Measurements from ENCODE around the gene FAM98B. TPM values are rescaled to one million over a fixed set of nuclear protein-coding genes. Genes with fewer than 3 reads are reported as not detected.

FAM98B gene
- total and polyA plus RNA-seq, 2 experiments from 2014 or later, result 10.1 to 32.5 TPM

GRCh38 chr15:38517312-38517975 lies 63.5 kb downstream of the FAM98B start:
- peaks cover 4% of the 10 kb centered on the region for H3K27me3 Mint-ChIP-seq (ENCODE audit: insufficient read depth, low read depth, poor library complexity)
- no peak for DNase-seq (ENCODE audit: low spot score)

GRCh38 chr15:38518084-38518483 lies 64.2 kb downstream of the FAM98B start:
- ATAC-seq, result no peak
- Mint-ChIP-seq H3K4me1 (peaks cover 48% of the 10 kb centered on the region), H3K4me3 (no peak overlapping the region), H3K27me3 (ENCODE audit: insufficient read depth, low read depth, poor library complexity) (peaks cover 4% of the 10 kb centered on the region), H3K27ac (no peak overlapping the region; the same call in 1 of the 2 replicates), H3K9me3 (no peaks in the 10 kb centered on the region), H3K36me3 (ENCODE audit: low read depth) (no peaks in the 10 kb centered on the region)
- H3K27ac ChIP-seq (ENCODE audit: low read depth), result no peak overlapping the region
- no peak overlapping the region for H2AFZ ChIP-seq
- no peaks in the 10 kb centered on the region for H3F3A ChIP-seq (replicated peaks; ENCODE audit: low read depth)
- H3K4me3 ChIP-seq, result no peak overlapping the region
- no peaks in the 10 kb centered on the region for H3K79me2 ChIP-seq (replicated peaks; ENCODE audit: insufficient read depth)
- H3K9me2 ChIP-seq (ENCODE audit: insufficient read depth), result no peaks in the 10 kb centered on the region
- no peaks in the 10 kb centered on the region for H3K27me3 ChIP-seq (ENCODE audit: insufficient read depth)
- DNase-seq (ENCODE audit: low spot score), result no peak
- no peak overlapping the region for H3K4me2 ChIP-seq
- H4K20me1 ChIP-seq (replicated peaks; ENCODE audit: insufficient read depth), result no peaks in the 10 kb centered on the region
- peaks cover 23% of the 10 kb centered on the region for H3K4me1 ChIP-seq (ENCODE audit: insufficient read depth)
- no peaks in the 10 kb centered on the region for H3K36me3 ChIP-seq (ENCODE audit: insufficient read depth)
- TF ChIP-seq CTCF (conservative IDR thresholded peaks at IDR 0.05; ENCODE audit: low read depth in 2 of 2) (no peak), ZNF462 (CRISPR knock-in tag; IDR thresholded peaks at IDR 0.05) (no peak), NANOG (IDR thresholded peaks at IDR 0.05; ENCODE audit: borderline replicate concordance) (no peak), EZH2 (IDR thresholded peaks at IDR 0.05; ENCODE audit: low read depth, unreplicated experiment) (no peak), STAT1 (IDR thresholded peaks at IDR 0.05; ENCODE audit: unreplicated experiment) (no peak)

More at GRCh38 chr15:38517312-38517975, 63.5 kb downstream of the FAM98B start:
- no peak overlapping the region for H3K4me3 Mint-ChIP-seq
- H3K27ac ChIP-seq (ENCODE audit: low read depth), result no peak overlapping the region
- no peaks in the 10 kb centered on the region for H3K27me3 ChIP-seq (ENCODE audit: insufficient read depth)
- H3K4me2 ChIP-seq, result peak overlapping the region; percentile 46
- no peak overlapping the region for H2AFZ ChIP-seq
- TF ChIP-seq STAT1 (IDR thresholded peaks at IDR 0.05; ENCODE audit: unreplicated experiment) (no peak), ETS1 (IDR thresholded peaks at IDR 0.05) (no peak)
- H3K9me2 ChIP-seq (ENCODE audit: insufficient read depth), result no peaks in the 10 kb centered on the region
- peaks cover 23% of the 10 kb centered on the region for H3K4me1 ChIP-seq (ENCODE audit: insufficient read depth)
- H3K36me3 ChIP-seq (ENCODE audit: insufficient read depth), result no peaks in the 10 kb centered on the region
- H3K79me2 ChIP-seq (replicated peaks; ENCODE audit: insufficient read depth), result no peaks in the 10 kb centered on the region
- no peak for ATAC-seq
- no peaks in the 10 kb centered on the region for H3K36me3 Mint-ChIP-seq (ENCODE audit: low read depth)
- no peaks in the 10 kb centered on the region for H3K9me3 Mint-ChIP-seq
- H3K4me3 ChIP-seq, result no peak overlapping the region
- H4K20me1 ChIP-seq (replicated peaks; ENCODE audit: insufficient read depth), result no peaks in the 10 kb centered on the region
- H3K27ac Mint-ChIP-seq, result no peak overlapping the region
- H3F3A ChIP-seq (replicated peaks; ENCODE audit: low read depth), result no peaks in the 10 kb centered on the region
- H3K4me1 Mint-ChIP-seq, result peaks cover 44% of the 10 kb centered on the region

Data from GM23338 (cell line).